ENCODE data around the gene SCAI.

The SCAI gene

DNA sequence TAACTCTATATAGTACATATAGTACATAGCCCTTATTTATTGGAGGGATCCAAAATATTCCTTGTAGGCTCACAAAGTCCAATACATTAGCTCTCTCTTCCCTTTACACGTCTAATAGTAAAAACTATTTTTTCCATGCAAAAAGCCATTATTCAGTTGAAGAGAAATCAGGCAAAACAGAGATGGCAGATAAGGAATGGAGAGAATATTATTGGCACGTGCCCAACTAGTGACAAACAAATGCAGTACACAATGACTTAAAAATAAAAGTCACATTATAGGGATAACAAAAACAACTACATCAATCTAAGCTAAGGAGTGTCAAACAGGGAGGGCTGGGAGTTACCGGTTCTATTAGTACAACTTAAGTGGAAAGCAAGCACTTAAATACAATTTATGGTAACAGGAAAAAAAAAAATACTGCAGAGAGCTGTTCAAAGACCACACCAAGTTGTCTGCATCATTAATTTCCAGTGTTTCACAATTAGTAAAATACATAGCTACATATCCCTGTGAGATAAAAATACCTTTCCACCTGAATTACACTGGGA is 4.1 kb upstream of the SCAI start:
- TF ChIP-seq, protein P1, sequence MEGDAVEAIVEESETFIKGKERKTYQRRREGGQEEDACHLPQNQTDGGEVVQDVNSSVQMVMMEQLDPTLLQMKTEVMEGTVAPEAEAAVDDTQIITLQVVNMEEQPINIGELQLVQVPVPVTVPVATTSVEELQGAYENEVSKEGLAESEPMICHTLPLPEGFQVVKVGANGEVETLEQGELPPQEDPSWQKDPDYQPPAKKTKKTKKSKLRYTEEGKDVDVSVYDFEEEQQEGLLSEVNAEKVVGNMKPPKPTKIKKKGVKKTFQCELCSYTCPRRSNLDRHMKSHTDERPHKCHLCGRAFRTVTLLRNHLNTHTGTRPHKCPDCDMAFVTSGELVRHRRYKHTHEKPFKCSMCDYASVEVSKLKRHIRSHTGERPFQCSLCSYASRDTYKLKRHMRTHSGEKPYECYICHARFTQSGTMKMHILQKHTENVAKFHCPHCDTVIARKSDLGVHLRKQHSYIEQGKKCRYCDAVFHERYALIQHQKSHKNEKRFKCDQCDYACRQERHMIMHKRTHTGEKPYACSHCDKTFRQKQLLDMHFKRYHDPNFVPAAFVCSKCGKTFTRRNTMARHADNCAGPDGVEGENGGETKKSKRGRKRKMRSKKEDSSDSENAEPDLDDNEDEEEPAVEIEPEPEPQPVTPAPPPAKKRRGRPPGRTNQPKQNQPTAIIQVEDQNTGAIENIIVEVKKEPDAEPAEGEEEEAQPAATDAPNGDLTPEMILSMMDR (IDR thresholded peaks at IDR 0.05; ENCODE audit: borderline replicate concordance, insufficient read depth, low read depth, low read length) = no peak
- no peak overlapping the region for H3K4me3 ChIP-seq (ENCODE audit: low read depth, low read length)

DNA sequence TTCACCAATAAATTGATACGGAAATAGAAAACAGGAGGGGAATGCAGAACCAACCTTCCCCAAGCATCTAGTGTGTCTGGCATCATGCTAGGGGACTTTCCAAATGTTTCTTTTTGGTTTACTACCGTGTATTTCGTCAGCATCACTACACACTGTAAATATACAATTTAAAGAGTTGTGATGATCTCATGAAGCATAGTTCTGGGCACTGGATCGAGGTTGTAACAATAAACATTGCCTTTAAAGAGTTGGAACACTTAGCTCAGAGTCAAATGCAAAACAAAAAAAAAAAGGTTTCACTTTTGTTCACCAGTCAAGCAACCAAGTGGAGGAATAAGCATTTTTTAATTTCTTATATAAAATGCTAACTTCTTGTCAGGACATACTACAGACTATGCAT is 2.9 kb upstream of the SCAI start:
- no peak overlapping the region for H3K4me3 ChIP-seq (ENCODE audit: low read depth, low read length)
- TF ChIP-seq, protein P1 (IDR thresholded peaks at IDR 0.05; ENCODE audit: borderline replicate concordance, insufficient read depth, low read depth, low read length) = no peak

DNA sequence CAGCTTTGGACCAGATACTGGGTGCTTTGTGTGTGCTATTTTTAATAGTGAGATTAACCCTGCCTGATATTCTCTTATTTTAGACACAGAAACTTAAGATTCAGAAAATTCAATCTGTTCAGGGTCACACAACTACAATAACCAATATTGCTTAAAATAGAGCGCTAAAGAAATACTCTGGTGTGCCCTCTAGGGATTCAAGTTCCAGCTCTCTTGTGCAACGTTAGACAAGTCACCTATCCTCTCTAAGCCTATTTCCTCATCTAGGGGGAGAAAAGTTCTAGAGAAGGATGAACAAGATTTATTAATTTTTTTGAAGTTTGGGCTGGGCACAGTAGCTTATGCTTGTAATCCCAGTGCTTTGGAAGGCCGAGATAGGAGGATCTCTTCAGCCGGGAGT is 2.1 kb upstream of the SCAI start:
- TF ChIP-seq, protein P1 (IDR thresholded peaks at IDR 0.05; ENCODE audit: borderline replicate concordance, insufficient read depth, low read depth, low read length) = no peak
- H3K4me3 ChIP-seq (ENCODE audit: low read depth, low read length) = no peak overlapping the region

DNA sequence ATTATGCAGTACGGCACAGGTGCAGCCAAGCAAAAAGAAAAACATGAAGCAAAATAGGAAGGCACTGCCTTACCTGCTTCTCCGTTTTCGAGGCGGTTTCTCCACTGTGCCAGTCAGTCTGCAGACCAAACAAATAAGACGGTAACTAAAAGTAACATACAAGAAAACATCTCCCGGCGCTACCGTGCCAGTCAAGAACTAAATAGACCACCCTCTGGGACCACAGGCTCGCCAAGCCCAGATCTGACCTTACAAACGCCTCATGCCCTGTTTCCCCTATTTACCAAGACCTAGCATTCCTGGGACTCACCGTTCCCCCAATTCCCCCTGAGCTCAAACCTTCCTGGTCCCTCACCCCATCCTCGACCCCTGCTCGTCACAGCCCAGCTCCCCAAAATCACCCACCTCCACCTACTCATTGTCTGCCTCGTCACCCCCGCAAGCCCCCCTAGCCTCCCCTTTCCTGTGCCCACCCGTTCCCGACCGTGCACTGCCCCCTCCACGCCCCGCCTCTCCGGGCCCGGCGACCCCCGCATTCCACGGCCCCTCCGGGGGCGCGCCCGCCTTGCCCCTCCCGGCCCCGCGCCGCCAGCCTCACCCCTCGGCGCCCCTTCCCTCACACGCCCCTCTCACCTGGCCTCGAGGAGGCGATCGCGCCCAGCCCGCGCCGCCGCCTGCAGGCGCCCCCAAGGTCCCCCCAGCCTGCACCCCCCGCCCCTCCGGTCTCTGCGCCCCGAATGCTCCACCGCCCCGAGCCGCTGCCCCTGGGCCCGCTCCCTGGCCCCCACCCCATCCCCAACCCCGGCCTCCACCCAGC is 560 bp downstream of the SCAI start:
- H3K4me3 ChIP-seq (ENCODE audit: low read depth, low read length) = peak overlapping the region; percentile 65
- TF ChIP-seq, protein P1 (IDR thresholded peaks at IDR 0.05; ENCODE audit: borderline replicate concordance, insufficient read depth, low read depth, low read length) = 0 out of 2 replicates have a peak, but pooled peaks have one; percentile 19

DNA sequence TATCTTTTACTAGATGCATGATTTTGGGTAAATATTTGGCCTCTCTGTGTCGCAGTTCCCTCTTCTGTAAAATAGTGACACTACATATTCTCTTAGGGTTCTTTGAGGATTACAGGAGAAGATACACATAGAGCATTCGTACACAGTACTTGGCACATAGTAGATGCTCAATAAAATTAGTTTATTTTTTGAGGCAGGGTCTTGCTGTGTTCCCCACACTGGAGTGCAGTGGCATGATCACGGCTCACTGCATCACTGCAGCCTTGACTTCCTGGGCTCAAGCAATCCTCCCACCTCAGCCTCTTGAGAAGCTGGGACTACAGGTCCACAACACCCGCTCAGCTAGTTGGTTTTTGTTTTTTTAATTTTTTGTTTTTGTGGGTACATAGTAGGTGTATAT is 1.6 kb downstream of the SCAI start:
- H3K4me3 ChIP-seq (ENCODE audit: low read depth, low read length) = no peak overlapping the region
- TF ChIP-seq, protein P1 (IDR thresholded peaks at IDR 0.05; ENCODE audit: borderline replicate concordance, insufficient read depth, low read depth, low read length) = no peak

DNA sequence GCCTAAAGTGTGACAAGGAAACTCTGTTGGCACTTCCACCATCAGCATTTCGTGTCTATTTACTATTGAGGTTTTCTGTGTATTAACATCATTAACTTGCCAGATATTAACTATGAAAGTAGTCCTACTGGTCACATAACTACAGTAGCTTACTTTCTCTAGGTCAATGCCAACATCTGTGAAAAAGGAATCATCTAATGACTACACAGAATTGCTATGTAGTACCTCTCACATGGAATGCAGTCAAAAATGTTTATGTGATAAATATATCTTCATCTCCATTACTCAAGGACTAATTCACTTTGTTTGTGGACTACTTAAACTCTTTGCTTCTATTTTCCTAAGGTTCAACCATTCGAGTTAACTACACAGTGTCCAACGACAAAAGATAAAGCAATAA is 2.1 kb downstream of the SCAI start:
- H3K4me3 ChIP-seq (ENCODE audit: low read depth, low read length) = no peak overlapping the region
- TF ChIP-seq, protein P1 (IDR thresholded peaks at IDR 0.05; ENCODE audit: borderline replicate concordance, insufficient read depth, low read depth, low read length) = no peak

DNA sequence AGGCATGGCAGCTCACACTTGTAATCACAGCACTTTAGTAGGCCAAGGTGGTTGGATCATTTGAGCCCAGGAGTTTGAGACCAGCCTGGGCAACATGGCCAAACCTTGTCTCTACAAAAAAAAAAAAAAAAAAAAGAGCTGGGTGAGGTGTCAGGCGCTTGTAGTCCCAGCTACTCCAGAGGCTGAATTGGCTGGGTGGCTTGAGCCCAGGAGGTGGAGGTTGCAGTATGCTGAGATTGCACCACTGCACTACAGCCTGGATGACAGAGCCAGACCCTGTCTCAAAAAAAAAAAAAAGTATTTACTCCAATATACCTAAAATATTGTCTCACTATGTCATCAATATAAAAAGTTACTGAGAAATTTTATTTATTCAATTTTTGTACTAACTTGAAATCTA is 2.8 kb downstream of the SCAI start:
- TF ChIP-seq, protein P1 (IDR thresholded peaks at IDR 0.05; ENCODE audit: borderline replicate concordance, insufficient read depth, low read depth, low read length) = no peak
- no peak overlapping the region for H3K4me3 ChIP-seq (ENCODE audit: low read depth, low read length)
